ENCODE results near the gene PADI3.
A peak's percentile ranks its signal among the peaks of the same experiment; 100 is the strongest.
"Not testable (repeated sequence)": the region's sequence is repeated elsewhere in the genome, so short reads cannot be mapped to it uniquely, and the experiment has no call there.

PADI3 gene

GRCh38 chr1:17306407-17306806 is 57.5 kb downstream of the PADI3 start:
- no peak for DNase-seq

GRCh38 chr1:17306921-17307320 is 58.0 kb downstream of the PADI3 start:
- DNase-seq, result no peak

GRCh38 chr1:17307329-17307728 is 58.4 kb downstream of the PADI3 start:
- DNase-seq, result no peak

- no peak for DNase-seq
Measured at GRCh38 chr1:17307946-17308345, 59.0 kb downstream of the PADI3 start, which contains the start of gene PADI4. Gene PADI4, plus strand, starts transcription at chr1:17308197. Its CDS starts 26 bp downstream, at chr1:17308223.

GRCh38 chr1:17308593-17308992 is 59.7 kb downstream of the PADI3 start:
- DNase-seq, result peak; percentile 38

GRCh38 chr1:17309426-17310067 is 60.6 kb downstream of the PADI3 start:
- no peak for DNase-seq

- no peak for DNase-seq
Measured at GRCh38 chr1:17310068-17310640, 61.3 kb downstream of the PADI3 start.

- no peak for DNase-seq
Measured at GRCh38 chr1:17313530-17314309, 64.8 kb downstream of the PADI3 start.

GRCh38 chr1:17314491-17314971 is 65.6 kb downstream of the PADI3 start:
- DNase-seq, result no peak

- DNase-seq, result no peak
Measured at GRCh38 chr1:17315542-17316130, 66.7 kb downstream of the PADI3 start.

- no peak for DNase-seq
Measured at GRCh38 chr1:17316704-17317103, 67.8 kb downstream of the PADI3 start.

GRCh38 chr1:17318262-17318661 is 69.4 kb downstream of the PADI3 start:
- no peak for DNase-seq

- no peak for DNase-seq
Measured at GRCh38 chr1:17319561-17320350, 70.9 kb downstream of the PADI3 start.

- DNase-seq, result not testable (repeated sequence)
Measured at GRCh38 chr1:17321857-17322390, 73.0 kb downstream of the PADI3 start.

GRCh38 chr1:17328855-17329254 is 80.0 kb downstream of the PADI3 start:
- DNase-seq, result no peak

GRCh38 chr1:17329610-17330009 is 80.7 kb downstream of the PADI3 start:
- DNase-seq, result no peak

- no peak for DNase-seq
Measured at GRCh38 chr1:17330856-17331255, 82.0 kb downstream of the PADI3 start.

GRCh38 chr1:17333081-17333480 is 84.2 kb downstream of the PADI3 start:
- no peak for DNase-seq

Measured in NK-92 treated with Interleukin-12 subunit alpha and Interleukin-12 subunit beta, amount 100 ng/mL, for 24 hours (cell line).